ENCODE measurements around the gene SCARB1. TPM values are rescaled to one million over a fixed set of nuclear protein-coding genes. Genes with fewer than 3 reads are reported as not detected.

Gene SCARB1
- total RNA-seq, 1 donor from 2014 or later = 20.8 TPM

DNA sequence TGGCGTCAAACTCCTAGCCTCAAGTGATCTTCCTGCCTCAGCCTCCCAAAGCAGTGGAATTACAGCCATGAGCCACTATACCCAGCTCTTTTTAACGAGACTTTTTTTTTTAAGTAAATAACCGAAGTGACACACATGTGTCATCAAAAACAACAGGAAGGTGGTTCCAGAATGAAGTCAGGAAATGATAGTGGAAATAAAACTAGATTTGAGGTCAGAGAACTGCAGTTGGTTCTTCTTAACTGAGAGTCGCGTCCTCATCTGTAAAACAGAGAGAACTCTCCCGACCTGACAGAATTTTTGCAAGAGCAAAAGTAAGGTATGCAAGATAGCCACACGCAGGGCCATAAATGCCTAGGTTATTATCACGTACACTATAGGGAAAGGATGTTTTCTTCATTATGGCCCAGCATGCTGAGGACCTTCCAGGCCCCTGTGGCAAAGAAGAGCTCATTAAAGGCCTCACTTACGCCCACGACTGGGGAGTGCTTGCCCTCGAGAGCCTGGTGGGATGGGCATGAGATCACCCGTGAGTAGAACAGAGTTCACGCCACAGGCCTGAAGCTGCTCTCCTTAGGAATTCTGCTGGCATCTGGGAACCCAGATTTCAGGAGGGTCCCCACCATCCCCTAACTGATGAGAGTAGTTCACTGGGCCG lies 67.2 kb downstream of the SCARB1 start:
- DNase-seq (ENCODE audit: low spot score) = no peak

- DNase-seq (ENCODE audit: low spot score) = no peak
Measured at GRCh38 chr12:124795081-124795948, 68.3 kb downstream of the SCARB1 start.

- DNase-seq (ENCODE audit: low spot score) = no peak
Measured at GRCh38 chr12:124792961-124793441, 70.7 kb downstream of the SCARB1 start.

GRCh38 chr12:124792156-124792555 lies 71.5 kb downstream of the SCARB1 start:
- DNase-seq (ENCODE audit: low spot score) = no peak

- no peak for DNase-seq (ENCODE audit: low spot score)
Measured at GRCh38 chr12:124790650-124791400, 72.8 kb downstream of the SCARB1 start.

DNA sequence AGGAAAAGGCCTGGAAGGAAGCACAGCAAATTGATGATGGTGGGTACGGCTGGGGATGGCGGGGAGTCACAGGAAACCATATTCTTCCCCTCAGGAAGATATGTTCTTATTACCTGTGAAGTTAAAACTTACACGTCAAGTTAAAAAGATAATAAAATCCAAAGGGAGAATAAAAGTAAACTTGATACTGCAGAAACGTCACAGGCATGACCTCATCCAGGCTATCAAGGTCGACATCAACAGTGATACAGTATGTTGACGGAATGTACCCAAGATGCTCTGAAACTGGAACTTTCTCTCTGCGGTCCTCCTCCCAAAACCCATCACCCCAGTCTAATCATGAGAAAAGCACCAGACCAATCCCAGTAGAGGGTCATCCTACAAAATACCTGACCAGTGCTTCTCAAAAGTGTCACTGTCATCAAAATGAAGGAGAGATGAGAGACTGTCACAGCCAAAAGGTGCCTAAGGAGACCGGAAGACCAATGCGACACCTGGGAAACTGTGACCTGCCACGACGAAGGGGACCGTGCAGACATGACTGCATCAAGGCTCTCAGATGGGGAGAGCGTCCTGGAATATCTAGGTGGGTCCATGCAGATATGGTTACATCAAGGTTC lies 74.6 kb downstream of the SCARB1 start:
- no peak for DNase-seq (ENCODE audit: low spot score)

GRCh38 chr12:124786061-124786964 lies 77.4 kb downstream of the SCARB1 start:
- peak; percentile 92 for DNase-seq (ENCODE audit: low spot score)

DNA sequence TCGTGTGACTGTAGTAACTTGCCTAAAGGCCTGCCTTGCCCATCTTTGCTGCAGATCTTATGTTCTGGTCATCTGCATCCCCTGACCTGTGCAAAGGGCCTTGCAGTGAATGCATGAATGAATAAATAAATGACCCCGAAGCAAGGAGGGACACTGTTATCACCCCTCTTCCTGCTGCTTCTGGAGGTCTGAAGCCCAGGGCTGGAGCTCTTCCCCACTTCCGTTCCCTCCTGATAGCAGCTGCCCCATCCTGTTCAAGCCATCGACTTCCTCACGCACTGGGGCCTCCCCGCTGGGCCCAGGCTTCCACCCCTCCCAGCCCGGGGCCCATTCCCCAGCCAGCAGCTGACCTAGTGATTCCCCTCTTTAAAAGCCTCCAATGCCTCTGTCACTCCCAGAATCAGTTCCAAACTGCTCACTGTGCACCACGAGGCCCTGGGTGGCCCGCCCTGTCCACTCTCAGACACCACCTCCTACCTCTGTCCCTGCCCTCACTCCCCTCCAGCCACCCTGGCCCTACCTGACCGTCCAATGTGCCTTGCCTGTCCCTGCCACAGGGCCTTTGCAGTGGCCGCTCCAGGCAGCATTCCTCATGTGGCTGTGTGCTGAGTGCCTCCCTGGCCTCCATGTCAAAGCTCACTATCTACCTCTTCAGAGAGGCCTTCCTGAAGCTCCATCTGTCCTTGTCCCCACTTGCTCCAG lies 78.6 kb downstream of the SCARB1 start:
- no peak for DNase-seq (ENCODE audit: low spot score)

GRCh38 chr12:124783087-124783486 lies 80.6 kb downstream of the SCARB1 start:
- DNase-seq (ENCODE audit: low spot score) = no peak

DNA sequence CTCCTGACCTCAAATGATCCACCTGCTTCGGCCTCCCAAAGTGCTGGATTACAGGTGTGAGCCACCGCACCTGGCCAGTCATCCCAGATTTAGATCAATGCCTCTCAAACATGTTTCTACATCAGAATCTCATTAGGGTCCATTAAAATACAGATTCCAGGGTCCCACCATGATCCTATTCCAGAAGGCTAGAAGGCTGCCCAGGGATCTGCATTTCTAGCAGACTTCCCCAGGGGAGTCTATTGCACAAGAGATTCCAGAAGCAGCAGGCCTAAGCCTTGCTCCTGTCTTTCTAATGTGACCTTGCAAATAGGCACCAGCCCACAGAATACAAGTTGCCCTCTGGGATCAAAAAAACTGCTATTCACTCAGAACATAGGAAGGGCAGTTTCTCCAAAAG lies 81.5 kb downstream of the SCARB1 start:
- DNase-seq (ENCODE audit: low spot score) = no peak

GRCh38 chr12:124780752-124781685 lies 82.6 kb downstream of the SCARB1 start:
- DNase-seq (ENCODE audit: low spot score) = no peak

DNA sequence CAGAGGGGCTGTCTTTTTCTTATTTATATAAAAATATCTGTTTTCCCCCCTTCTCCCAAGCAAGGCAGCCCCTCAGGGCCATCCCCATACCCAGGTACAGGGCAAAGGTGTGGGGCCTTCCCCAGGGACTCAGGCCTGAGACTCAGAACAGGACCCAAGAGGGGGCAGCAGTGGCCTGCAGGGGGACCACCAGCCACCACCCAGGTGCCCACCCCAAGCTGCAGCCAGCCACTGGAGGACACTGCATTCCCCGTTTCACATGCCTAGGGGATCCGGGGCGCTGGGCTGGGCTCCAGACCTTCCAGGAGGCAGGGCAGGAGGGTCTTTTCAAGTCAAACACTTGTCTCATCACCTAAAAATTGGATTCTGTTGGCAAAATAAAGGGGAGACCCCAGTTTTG lies 83.3 kb downstream of the SCARB1 start:
- DNase-seq (ENCODE audit: low spot score) = no peak

GRCh38 chr12:124779161-124780141 lies 84.2 kb downstream of the SCARB1 start:
- no peak for DNase-seq (ENCODE audit: low spot score)

DNA sequence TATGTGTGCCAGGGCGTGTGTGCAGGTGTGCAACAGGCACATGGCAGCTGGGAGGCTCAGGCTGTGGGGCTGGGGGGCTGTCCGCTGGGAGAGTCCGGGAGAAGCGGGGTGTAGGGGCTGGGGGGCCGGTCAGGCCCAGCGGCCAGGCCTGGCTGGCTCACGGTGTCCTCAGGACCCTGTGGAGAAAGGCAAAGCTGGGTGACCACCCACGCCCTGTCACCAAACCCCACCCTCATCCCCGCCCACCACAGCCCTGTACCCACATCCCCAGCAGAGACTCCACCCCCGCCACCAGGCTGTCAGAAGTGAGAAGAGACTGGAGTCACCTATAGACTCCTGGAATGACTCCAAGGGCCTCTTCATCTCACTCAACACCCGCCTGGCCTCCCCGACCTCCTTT lies 85.3 kb downstream of the SCARB1 start:
- no peak for DNase-seq (ENCODE audit: low spot score)

- no peak for DNase-seq (ENCODE audit: low spot score)
Measured at GRCh38 chr12:124777399-124778372, 86.0 kb downstream of the SCARB1 start.

- DNase-seq (ENCODE audit: low spot score) = no peak
Measured at GRCh38 chr12:124776125-124776513, 87.5 kb downstream of the SCARB1 start.
